ENCODE data around the gene ATP6V0E1. TPM values are rescaled to one million over a fixed set of nuclear protein-coding genes. Genes with fewer than 3 reads are reported as not detected.

ATP6V0E1 gene
- total RNA-seq, 4 donors from 2014 or later, result 57.8 to 132 (median 97.2) TPM

DNA sequence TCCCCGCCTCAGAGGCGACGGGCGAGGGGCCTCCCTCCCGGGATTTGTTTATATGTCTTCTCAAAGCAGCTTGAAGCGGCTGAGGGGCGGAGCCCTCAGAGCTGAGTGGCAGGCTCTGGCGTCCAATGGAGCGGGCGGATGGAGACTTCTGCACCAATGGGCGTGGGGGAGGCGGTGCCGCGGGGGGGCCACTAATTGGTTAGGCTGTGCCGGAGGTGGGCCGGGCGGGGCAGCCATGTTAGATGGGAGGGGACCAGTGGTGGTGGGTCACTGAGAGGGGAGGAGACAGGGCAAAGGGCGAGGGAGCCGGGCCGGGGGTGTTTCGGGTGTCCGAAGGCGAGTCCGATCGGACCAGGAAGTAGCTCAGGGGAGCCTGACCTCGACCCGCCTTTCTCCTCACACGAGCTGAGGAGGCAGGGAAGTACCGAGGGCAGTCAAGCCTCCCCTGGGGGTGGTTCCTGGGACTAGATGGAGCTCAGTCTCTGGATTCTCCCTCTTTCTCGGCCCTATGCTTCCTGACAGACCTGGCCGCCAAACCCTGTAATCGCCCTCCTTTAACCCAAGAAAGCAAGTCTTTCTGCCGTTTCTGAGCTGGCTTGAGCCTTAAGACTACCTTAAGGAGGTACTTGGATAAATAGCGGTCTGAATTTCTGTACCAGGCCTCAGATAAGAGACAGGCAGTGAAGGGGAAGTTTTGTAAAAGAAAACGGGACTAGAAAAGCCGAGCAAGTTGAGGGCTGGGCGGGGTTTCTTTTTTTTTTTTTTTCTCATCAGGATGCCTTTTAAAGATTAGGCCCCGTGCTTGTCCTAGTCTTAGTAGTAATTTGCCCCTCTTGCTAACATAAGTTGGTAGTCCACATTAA, 73.7 kb downstream of the ATP6V0E1 start:
- Histone ChIP-seq H3K9me3 (no peaks in the 10 kb centered on the region), H3K27ac (peak overlapping the region; percentile 98 to 100 (median 99)), H3K4me3 (peak overlapping the region; percentile 91 to 100 (median 100)), H3K36me3 (peaks cover 0 to 3% (median 0%) of the 10 kb centered on the region in 3 donors), H3K27me3 (no peaks in the 10 kb centered on the region), H3K4me1 (peaks cover 4 to 55% (median 31%) of the 10 kb centered on the region in 3 donors)
- 0 to 4% methylated on average over 14 to 21 of the region's 38 CpGs for WGBS, 2 donors
- intact Hi-C loops (cut with DNase I), result no loop called here
- peak in 1 of 4 donors; percentile 56 for TF ChIP-seq POLR2A (IDR thresholded peaks at IDR 0.05)
- TF ChIP-seq, protein P1, sequence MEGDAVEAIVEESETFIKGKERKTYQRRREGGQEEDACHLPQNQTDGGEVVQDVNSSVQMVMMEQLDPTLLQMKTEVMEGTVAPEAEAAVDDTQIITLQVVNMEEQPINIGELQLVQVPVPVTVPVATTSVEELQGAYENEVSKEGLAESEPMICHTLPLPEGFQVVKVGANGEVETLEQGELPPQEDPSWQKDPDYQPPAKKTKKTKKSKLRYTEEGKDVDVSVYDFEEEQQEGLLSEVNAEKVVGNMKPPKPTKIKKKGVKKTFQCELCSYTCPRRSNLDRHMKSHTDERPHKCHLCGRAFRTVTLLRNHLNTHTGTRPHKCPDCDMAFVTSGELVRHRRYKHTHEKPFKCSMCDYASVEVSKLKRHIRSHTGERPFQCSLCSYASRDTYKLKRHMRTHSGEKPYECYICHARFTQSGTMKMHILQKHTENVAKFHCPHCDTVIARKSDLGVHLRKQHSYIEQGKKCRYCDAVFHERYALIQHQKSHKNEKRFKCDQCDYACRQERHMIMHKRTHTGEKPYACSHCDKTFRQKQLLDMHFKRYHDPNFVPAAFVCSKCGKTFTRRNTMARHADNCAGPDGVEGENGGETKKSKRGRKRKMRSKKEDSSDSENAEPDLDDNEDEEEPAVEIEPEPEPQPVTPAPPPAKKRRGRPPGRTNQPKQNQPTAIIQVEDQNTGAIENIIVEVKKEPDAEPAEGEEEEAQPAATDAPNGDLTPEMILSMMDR (IDR thresholded peaks at IDR 0.05), result peak in 2 of 6 experiments; percentile 32 to 36
- DNase-seq, result peak; percentile 97

DNA sequence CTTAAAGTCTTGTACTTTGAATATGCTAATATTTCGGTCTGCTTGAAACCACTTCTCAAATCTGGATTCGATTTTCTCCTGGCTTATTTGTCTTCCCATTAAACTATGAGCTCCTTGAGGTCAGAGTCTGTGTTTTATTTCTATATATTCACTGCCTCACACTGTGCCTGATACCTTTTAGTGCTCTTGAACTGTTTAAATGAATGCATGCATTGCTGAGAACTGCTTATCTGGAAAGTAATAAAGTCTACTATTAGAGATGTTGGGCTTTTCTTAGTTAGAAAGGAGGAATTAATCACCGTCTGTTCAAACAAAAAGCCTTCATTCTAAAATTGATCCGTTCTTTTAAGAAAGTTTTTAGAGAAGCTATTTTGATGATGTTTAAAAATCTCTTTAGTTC, 78.6 kb downstream of the ATP6V0E1 start:
- H3K4me3 ChIP-seq, result no peak overlapping the region
- DNase-seq, result no peak
- no peak overlapping the region for H3K27ac ChIP-seq
- H3K4me1 ChIP-seq, result peaks cover 9 to 75% (median 25%) of the 10 kb centered on the region in 3 donors
- intact Hi-C loops (cut with DNase I), result no loop called here
- no peaks in the 10 kb centered on the region for H3K27me3 ChIP-seq
- H3K36me3 ChIP-seq, result peaks cover 0 to 3% (median 0%) of the 10 kb centered on the region in 3 donors
- TF ChIP-seq, protein P1 (IDR thresholded peaks at IDR 0.05), result no peak
- WGBS, 2 donors, result 68 to 70% methylated on average over 4 of the region's 4 CpGs
- H3K9me3 ChIP-seq, result no peaks in the 10 kb centered on the region

DNA sequence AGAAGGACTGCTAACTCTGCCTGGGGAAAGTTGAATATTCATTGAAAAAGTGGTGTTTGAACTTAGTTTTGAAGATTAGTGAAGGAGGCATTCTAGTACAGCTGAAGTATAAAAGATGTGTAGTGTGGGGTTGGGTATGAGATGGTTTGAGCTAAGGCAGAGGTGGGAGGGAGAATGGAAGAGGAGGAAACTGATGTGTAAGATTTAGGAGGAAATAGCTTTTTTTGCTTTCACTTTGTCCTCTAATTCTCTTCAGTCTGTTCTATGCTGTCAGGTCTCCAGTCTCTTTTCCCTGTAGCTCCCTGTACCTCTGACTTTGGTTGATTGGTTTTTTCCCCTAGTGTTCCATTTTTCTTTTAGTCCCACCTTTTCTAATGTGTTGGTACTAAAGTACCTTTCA, 81.6 kb downstream of the ATP6V0E1 start:
- Histone ChIP-seq H3K4me1 (peaks cover 5 to 55% (median 5%) of the 10 kb centered on the region in 3 donors), H3K27ac (no peak overlapping the region)

DNA sequence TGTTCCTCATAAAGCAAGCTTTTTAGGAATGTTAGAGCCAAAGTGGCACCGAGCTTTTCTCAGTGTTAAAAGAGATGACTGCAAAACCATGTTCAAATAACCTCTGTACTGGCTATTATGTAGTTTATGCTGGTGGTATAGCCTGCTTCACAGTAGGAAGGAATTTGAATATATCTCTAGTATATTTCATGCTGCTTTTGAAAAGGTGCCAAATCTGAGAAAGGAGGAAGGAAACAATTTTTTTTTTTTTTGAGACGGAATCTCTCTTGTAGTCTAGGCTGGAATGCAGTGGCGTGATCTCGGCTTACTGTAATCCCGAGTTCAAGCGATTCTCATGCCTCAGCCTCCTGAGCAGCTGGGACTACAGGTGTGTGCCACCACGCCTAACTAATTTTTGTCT, 86.1 kb downstream of the ATP6V0E1 start:
- Histone ChIP-seq H3K4me3 (no peak overlapping the region), H3K27me3 (no peaks in the 10 kb centered on the region), H3K9me3 (no peaks in the 10 kb centered on the region), H3K36me3 (no peaks in the 10 kb centered on the region), H3K27ac (no peak overlapping the region), H3K4me1 (peaks cover 0 to 50% (median 6%) of the 10 kb centered on the region in 3 donors)
- intact Hi-C loops (cut with DNase I), result no loop called here
- TF ChIP-seq, protein P1 (IDR thresholded peaks at IDR 0.05), result no peak
- TF ChIP-seq POLR2A (IDR thresholded peaks at IDR 0.05), result no peak
- WGBS, 2 donors, result 78 to 82% methylated on average over 6 to 7 of the region's 7 CpGs
- no peak for DNase-seq

More for the DNA sequence above, 81.6 kb downstream of the ATP6V0E1 start:
- no peaks in the 10 kb centered on the region for H3K27me3 ChIP-seq
- no peak overlapping the region for H3K4me3 ChIP-seq
- TF ChIP-seq POLR2A (IDR thresholded peaks at IDR 0.05), result no peak
- TF ChIP-seq, protein P1 (IDR thresholded peaks at IDR 0.05), result no peak
- DNase-seq, result no peak
- intact Hi-C loops (cut with DNase I), result no loop called here
- no peaks in the 10 kb centered on the region for H3K9me3 ChIP-seq
- H3K36me3 ChIP-seq, result peaks cover 0 to 3% (median 0%) of the 10 kb centered on the region in 3 donors

DNA sequence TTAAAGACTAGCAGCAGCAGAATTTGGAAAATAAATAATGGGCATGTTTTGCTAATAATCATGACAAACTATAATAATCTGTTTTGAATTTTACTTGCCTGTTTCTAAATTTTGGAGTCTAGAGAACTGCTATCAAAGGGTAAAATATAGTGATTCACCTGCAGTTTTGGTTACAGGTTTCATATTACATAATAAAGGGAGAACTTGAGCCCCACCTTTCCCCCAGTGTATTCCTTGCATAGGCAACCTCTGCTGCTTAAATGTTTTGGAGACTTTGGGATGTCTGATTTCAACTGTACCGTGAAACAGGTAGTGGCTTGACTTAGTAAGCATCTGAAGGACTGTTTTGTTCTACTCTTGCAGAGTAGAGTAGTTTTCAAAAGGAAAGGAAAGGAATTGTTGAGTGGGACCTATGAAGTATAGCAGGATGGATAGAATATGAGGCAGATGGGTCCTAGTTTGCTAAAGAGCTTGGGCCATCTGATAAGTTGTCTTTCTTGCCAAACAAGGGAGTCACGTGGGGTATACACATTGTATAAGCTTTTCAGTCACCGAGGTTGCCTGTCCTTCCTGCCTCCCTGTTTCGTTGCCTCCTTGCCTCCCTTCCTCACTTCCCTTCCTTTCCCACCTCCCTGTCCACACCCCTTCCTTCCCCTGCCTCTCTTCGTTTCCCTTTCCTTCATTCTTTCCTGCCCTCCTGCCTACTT, 91.7 kb downstream of the ATP6V0E1 start:
- intact Hi-C loops (cut with DNase I), result no loop called here
- no peak overlapping the region for H3K4me3 ChIP-seq
- peak overlapping the region in 1 of 4 donors; percentile 21 for H3K27ac ChIP-seq
- no peak for DNase-seq
- WGBS, 2 donors, result 50 to 59% methylated on average over 5 of the region's 5 CpGs
- H3K36me3 ChIP-seq, result peaks cover 0 to under 1% (median 0%) of the 10 kb centered on the region in 3 donors
- peaks cover 7 to 50% (median 7%) of the 10 kb centered on the region in 3 donors for H3K4me1 ChIP-seq
- TF ChIP-seq, protein P1 (IDR thresholded peaks at IDR 0.05), result no peak
- no peak for TF ChIP-seq POLR2A (IDR thresholded peaks at IDR 0.05)
- no peaks in the 10 kb centered on the region for H3K27me3 ChIP-seq
- no peaks in the 10 kb centered on the region for H3K9me3 ChIP-seq
